Fibroblast of peridontal ligament (primary cell): Measurements from ENCODE around the gene NTM.
"Not testable (repeated sequence)": the region's sequence is repeated elsewhere in the genome, so short reads cannot be mapped to it uniquely, and the experiment has no call there.

Experiments
- DNase-seq: peaks from one replicate; pipeline ENCODE4 v3.0.0-alpha.2; 2010; ENCODE audit errors: extremely low read depth

NTM gene

DNA sequence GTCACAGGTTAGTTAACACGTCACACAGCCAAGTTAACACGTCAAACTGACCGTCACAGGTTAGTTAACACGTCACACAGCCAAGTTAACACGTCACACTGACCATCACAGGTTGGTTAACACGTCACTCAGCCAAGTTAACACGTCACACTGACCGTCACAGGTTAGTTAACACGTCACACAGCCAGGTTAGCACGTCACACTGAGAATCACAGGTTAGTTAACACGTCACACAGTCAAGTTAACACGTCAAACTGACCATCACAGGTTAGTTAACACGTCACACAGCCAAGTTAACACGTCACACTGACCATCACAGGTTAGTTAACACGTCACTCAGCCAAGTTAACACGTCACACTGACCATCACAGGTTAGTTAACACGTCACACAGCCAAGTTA lies 700.5 kb downstream of the NTM start:
- DNase-seq = not testable (repeated sequence)

DNA sequence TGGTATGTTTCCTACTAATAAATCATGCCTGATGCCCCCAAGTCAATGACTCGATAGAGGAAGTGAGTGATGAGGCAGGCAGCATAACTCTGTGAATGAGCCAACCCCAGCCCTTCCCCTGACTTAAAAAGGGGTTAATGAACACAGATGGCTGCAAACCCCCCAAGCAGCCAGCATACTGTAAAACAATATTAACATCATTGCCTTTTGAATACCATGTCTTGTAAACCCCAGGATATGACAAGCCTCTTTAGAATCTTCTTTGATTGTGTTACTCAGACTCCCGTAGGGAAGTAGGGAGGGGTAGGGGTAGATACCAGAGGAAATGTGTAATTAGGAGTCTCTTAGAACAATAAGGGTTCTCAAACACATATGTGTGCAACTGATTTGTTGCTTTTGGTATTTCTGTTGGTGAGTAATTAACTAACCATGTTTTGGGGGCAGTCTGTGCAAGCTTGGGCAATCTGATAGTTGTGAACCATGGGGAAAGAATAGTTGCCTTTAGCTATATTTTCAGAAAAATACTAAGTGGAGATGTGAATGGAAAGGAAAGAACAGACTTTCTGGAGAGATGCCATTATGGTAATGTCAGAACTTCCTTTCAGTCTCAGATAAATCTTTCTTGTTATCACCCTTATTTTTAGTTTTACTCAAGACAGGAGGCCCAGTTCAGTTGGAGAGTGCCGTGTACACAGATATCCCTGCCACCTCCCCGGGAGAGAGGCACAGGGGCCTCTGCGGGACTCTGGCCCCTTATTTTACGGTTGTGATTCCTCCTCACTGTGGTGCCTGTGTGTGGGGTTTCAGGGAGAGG lies 701.8 kb downstream of the NTM start:
- peak; percentile 97 for DNase-seq

DNA sequence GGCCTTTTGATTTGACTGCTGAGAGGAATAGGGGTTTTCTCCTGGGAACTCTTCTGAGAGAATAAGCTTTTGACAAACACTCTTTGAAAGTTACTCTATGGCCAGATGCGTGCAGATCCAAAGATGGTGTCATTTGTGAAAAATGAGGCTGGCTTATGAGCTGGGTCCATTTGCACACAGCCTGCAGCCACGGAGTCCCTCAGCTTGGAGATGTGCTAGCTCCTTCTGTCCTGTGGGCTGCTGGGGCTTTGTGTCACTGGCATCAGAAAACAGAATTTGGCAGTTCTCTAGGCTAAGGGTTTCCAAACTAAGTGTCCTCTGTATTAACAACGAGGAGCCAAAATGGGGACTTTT lies 702.4 kb downstream of the NTM start:
- peak; percentile 58 for DNase-seq

DNA sequence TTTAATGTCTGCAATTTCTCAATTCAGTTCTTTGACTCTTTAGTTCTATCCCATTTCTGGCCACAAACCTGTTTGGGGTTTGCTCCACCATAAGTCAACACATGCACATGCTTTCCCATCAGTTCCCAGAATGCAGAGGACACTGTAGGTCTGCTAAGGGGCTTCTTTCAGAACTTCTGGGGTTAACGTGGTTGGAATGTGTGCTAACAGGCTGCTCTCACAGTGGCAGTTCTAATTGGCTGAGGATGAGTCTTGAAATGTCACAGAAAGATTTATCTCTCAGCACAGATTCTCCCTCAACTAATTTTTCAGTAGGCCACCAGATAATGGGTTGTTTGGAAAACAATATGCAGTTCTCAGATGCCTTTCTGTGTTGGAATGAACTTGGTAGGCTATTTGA lies 703.4 kb downstream of the NTM start:
- no peak for DNase-seq

DNA sequence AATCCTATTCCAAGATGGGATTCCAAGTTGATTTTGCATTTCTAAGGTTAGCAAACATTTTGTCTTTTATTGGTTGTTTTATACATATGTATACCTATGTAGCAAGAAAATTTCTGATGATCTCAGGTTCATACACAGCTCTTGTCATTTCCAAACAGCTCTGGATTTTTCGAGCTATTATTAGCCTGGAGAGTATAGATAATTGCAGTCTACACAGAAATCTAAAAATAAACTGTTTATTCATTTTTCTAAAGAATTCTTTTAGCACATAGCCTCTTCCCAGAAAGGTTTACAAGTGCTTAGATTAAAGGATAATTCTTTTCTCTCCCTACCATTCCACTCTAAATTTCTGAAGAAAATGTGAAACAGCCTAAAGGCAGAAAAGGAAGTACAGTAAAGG lies 705.0 kb downstream of the NTM start:
- DNase-seq = no peak

DNA sequence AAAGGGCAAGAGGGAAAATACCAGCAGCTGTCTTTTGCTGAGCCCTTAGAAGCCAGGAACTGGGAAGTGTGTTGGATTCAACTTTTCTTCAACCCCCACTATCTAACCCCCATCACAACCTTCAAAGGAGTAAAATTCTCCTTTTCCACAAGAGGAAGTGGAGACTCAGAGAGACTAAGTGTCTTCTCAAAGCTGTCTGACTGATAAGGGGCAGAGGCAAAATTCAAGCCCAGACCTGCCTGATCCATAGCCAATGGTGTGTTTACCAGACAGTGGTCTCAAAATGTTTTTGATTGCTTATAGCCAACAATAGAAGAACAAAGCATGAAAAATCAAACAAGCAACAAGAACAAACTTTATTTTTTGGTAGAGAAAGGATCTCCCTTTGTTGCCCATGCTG lies 707.0 kb downstream of the NTM start:
- DNase-seq = no peak

DNA sequence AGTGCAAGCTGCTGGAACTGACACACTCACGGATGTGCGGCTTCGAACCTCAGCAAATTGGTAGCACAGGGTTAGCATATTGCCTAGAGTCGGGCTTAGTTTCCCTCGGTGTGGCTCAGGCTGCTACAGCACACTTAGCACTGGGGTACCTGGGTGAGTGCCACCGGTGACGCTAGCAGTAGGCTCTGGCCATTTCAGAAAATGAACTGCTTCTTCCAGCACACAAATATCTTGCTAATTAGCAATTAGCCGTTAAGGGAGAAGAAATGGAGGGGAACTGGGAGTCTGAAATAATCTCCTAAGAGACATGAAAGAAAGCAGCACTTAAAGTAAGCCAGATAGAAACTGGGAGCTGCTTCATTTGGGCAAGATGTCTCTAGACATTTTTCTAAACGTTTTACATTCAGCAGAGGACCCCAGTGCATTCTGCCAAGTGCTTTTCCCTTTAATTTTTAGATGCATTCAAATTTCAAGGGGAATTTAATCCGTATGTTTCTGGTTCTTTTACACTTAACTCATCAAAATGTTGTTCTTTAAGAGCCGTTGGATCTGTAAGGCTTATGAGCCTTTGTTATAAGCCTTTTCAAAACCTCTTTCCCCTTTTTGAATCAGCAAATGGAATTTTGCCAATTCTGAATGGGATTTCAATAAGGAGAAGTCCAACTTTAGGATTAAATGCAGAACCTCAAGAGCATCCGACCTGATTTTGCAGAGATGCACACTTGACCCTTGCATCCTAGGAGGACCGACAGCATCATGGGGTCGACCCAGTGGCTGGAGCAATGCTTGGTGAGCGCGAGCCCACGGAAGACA lies 708.1 kb downstream of the NTM start:
- DNase-seq = no peak

DNA sequence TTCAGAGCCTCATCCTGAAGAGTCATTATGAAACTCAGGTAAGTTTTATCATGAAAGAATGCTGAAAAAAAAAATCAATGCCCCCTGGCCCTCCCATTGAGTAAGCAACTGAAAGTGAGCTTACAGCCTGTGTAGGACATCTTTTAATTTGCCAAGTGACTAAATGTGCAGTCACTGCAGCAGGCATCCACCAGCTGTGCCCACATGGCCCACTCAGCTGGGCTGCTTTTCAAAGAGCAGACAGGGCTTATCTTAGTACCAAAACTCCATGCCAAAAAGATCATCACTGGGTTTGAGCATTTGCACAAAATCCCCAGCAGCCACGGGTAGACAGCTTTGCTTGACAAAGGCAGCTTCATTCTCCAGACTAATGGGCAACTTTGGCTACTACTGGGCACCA lies 709.7 kb downstream of the NTM start:
- no peak for DNase-seq

DNA sequence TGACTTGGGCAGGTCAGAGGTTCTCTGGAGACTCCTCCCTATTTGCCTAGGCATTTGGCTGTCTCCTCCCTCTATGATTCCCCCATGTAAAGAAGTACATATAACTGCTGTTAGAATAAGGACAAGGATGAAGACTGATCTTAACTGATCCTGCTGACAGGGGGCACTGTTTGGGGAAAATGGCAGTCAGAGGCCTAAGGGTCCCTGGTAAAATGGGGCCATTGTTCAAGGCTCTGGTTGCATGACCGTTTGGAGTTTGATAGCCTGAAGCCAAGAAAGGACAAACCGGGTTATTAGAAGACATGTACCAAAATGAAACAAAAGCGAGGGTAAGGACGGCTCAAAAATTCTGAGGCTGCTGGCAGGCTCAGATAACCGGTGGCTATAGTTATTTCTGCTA lies 712.2 kb downstream of the NTM start:
- DNase-seq = no peak

DNA sequence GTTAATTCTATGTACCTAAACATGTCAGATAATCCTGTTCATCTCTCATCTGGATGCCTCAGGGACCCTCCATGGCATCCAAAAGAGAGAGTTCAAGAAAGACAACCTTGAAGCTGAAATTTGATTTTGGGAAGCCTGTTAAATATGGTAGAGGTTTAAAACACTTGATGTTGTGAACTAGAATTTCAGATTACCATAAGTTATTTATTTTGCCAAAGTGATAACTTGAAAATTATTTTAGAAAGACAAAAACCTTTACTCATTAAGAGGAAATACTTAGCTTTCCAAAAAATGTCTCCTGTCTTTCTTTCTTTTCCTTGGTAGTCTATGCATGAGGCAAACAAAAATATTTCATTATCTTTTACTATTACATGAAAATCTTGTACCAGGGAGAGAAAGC lies 714.0 kb downstream of the NTM start:
- DNase-seq = no peak

DNA sequence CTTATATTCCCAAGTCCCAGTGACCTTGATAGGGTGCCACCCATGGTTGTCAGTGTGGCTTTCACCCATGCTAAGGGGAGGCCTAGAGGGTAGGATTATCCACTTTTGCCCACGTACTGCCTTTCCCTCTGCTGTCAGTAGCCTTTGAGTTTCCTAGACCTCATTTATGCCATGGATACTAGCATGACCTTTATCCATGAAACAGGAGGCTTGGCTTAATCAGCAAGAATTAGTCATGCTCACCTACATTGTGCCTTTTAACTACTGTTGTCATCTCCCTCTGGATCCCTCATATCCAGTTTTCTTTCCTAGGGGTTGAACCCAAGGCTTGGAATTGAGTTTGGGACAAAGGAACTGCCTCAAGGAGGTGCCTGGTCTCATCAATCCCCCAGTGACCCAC lies 716.7 kb downstream of the NTM start:
- DNase-seq = no peak

DNA sequence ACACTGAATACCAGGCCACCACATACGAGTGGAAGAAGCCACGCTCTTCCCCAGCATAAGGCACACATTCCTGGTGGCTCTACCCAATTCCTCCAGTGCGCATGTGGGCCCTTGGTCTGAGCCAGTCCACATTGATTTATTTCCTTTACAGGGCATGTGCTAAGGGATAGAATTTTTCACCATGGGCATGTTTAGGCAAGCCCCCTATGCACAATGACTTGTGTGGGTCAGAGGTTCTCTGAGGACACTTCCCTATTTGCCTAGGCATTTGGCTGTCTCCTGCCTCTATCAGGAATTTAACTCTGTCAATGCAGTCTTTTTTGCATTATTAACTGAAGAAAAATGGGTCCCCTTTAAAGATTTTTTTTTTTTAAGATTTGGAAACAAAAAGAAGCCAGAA lies 718.1 kb downstream of the NTM start:
- DNase-seq = no peak

DNA sequence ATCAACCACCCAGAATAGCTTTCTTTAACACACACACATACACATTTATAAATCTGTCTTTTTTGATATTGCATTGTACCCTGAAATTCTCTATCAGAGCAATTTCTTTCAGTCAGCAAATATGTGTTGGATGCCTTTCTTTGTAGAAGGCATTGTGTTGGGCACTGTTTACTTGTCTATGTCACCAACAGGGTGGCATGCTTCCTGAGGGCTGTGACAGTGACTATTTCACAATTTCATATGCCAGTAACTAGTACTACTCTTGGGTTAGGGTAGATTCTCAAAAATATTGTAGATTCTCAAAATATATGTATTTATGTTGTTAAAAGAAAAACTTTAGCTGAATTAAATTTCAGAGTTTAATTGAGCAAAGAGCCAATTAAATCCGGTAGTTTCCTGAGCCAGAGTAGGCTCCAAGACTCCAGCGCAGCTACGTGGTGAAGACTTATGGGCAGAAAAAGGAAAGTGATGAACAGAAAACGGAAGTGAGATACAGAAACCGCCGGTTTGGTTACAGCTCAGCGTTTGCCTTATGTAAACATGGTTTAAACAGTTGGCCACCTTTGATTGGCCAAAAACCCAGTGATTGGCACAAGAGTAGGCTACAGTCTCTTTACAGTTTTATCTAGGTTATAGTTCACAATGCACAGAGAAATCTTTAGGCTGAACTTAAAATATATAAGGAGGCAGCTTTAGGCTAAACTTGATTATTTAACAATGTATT lies 723.3 kb downstream of the NTM start:
- DNase-seq = no peak

DNA sequence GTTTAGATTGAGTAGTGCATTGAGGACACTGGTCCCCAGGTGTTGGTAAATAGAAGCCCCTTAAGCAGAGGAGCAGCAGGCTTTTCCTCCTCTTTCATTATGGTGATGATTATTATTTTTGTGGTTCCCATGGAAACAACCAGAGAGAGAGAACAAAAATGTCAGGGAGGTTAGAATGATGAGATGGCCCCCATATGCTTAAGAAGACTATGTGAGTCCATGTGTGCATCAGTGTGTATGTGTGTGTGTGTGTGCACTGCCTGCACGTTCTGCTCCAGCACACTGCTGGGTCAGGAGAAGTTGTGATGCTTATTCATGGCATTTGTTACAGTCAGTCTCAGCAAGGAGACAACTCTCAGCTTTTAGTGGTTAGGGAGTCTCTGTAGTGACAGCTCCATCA lies 724.2 kb downstream of the NTM start:
- no peak for DNase-seq

DNA sequence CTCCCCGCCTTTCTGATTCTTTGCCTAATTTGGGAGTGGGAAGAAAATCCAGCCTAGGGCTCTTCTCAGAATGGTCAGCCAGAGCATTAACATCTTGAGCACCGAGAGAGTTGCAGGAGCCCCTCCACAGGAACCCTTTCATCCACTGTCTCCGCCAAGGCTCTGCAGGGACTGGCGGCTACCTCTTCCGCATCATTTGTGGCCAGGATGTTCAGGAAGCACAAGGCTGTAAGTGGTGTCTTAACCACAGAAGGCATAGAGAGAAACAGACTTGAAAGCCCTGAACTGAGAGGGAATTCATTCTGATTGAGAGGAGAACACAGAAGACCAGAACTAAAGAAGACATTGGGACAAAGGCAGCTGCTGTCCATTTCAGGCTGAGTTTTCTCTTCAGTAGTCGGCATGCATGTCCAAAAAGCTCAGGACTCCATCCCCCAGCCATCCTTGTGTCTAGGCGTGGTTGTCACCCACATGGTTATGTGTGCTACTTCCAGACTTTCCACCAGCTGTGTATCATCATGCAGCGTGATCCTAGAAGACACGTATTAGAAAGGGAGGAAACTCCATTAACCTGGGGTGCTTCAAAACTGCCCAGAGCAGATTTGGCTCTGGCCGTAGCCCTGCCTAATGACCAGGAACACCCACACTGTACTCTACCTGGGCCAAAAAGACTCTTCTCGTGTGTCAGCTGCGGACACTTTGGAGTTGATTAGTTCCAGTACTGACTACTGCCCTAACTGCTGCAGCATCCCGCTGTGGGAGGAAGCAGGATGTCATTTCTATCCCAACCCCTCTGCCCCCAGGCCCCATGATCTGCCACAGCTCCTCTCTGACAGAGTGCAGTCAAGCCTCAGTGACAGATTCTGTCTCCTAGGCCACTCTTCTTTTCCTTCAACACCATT lies 725.1 kb downstream of the NTM start:
- DNase-seq = no peak

DNA sequence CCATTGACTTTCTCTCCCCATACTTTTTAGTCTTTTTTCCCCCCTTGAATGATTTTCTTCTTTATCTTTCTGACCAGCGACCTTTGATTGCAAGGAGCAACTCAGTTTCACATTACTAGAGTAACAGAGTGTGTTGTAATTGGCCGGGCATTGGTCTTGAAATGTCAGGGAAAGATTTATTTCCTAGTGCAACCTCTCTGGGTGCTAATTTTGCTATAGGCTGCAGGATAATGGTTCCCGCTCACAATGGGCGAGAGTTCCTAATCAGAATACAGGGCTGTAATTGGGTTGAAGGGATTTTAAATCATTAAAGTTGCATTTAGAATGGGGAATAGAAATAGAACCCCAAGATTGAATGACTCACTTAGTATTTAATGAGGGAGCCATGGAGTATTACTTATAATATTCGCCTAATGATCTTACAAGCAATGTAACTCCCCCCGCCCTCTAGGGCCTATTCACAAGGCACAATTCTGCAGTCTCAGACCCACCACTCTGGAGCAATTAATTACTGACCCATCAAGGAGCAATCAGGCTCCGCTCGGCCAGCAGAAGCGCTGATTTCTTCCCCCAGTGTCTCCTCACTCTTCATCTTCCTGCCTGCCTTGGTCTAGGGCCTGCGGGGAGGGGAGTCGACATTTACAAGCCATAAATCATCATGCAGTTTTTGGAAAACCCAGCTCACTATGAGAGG lies 725.9 kb downstream of the NTM start:
- no peak for DNase-seq

DNA sequence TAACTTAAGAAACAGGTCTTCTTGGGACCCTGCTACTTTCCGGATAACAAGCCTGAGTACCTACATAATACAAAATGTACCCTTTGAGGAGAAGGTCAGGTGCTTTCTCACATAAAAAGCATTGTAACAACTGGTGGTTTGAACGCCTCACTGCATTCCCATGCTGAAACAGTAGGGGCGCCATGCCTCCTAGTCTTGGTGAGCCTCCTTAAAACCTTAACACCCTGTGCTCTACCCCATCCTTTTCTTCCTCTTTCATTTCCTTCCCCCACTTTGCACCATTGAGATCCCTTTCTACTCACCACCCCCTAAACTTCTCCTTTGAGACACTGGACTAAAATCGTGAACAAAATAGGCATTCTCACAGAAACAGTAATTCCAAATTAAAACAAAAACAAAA lies 729.3 kb downstream of the NTM start:
- no peak for DNase-seq

DNA sequence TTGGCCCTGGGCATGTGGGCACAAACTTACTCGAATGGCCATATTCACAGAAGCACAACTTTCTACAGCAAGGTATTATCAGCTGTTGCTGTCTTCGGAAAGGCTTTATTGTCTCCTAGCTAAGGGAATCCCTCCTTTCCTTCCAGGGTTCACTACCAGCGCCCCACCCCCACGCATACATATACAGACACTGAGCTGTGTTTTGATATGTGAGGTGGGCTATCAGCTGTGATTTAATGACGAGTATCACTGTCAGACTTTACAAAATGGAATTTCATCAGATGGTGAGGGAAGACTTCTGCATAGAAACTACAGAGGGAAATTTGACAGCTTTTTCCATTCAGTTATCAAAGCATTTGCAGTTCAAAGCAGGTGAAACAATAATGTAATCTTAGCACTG lies 730.2 kb downstream of the NTM start:
- no peak for DNase-seq

DNA sequence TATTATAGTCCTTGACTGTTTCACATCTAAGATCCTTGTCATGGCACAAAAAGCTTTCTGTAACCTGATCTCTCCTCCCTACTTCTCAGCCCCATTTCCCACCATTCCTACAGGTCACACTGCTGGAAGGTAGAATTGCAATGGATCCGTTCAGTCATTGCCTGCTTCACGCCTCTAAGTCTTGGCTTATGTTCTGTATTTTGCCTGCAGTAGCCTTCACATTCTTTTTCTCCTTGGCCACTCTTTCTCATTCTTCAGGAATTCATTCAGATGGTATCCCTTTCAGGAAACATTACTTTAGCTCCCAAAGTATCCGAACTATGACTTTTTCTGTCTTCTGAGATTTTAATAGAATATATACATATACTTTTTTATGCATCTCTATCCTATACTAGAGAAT lies 731.5 kb downstream of the NTM start:
- DNase-seq = peak; percentile 71

DNA sequence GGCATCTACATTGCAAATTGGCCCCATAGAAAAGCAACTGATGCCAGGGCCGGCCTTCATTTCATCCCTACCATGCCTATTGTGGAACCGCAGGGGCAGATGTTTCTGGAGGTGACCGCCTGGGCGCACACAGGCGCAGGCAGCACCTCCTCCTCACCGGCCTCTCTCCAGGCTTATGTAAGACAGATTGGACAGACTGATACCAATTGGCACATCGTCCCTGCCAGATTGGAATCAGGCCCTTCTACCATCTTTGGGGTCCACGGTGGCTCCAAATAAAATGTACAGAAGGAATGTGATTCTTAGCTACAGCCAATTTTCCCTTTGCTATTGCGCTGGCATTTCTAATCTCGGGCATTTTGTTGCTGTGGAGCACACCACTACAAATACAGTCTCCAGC lies 732.6 kb downstream of the NTM start:
- DNase-seq = no peak
